Spleen (tissue), 11 donors: Measurements from ENCODE around the gene CST7. TPM values are rescaled to one million over a fixed set of nuclear protein-coding genes. Genes with fewer than 3 reads are reported as not detected.
"Not testable (repeated sequence)": the region's sequence is repeated elsewhere in the genome, so short reads cannot be mapped to it uniquely, and the experiment has no call there.

Source experiments
- DNase-seq: peaks from one replicate; pipeline ENCODE4 v3.0.0-alpha.2; 2020
- H3K27ac ChIP-seq, 8 donors: fragments of 200-600 bp; sonication (generic) in 7 of 8; 1 replicate in 4 of 8; 2 replicates in 4 of 8; pipeline versions ENCODE4 v1.5.0 to v1.8.0; 2016 to 2021; ENCODE audit warnings: inconsistent platforms in 4 of 8, mild to moderate bottlenecking in 4 of 8, moderate library complexity in 1 of 8
- H3K27me3 ChIP-seq, 7 donors: fragments of 200-600 bp; sonication (generic) in 6 of 7; replicated peaks in 1 of 7; 1 replicate in 4 of 7; 2 replicates in 3 of 7; pipeline versions ENCODE4 v1.5.0 to v1.8.0; 2016 to 2021; ENCODE audit warnings: inconsistent platforms in 3 of 7, mild to moderate bottlenecking in 1 of 7
- H3K36me3 ChIP-seq, 6 donors: fragments of 200-600 bp; sonication (generic) in 5 of 6; 1 replicate in 4 of 6; 2 replicates in 2 of 6; pipeline versions ENCODE4 v1.5.0 to v1.8.0; 2016 to 2021; ENCODE audit warnings: inconsistent platforms in 2 of 6
- H3K4me1 ChIP-seq, 6 donors: fragments of 200-600 bp; sonication (generic) in 5 of 6; 1 replicate in 3 of 6; 2 replicates in 3 of 6; pipeline versions ENCODE4 v1.5.0 to v1.8.0; 2016 to 2021; ENCODE audit warnings: inconsistent platforms in 3 of 6
- H3K4me3 ChIP-seq, 8 donors: fragments of 200-600 bp; sonication (generic) in 7 of 8; 1 replicate in 4 of 8; 2 replicates in 4 of 8; pipeline versions ENCODE4 v1.5.0 to v1.8.0; 2016 to 2021; ENCODE audit warnings: inconsistent platforms in 4 of 8, mild to moderate bottlenecking in 4 of 8, moderate library complexity in 2 of 8
- H3K9me3 ChIP-seq, 8 donors: fragments of 200-600 bp; sonication (generic) in 7 of 8; 1 replicate in 4 of 8; 2 replicates in 4 of 8; pipeline versions ENCODE4 v1.5.0 to v1.8.0; 2016 to 2021; ENCODE audit warnings: inconsistent platforms in 4 of 8
- POLR2A ChIP-seq, 3 donors: fragments of 450-650 bp; IDR thresholded peaks; one replicate each; pipeline ENCODE4 v1.5.1; 2017; ENCODE audit warnings: antibody characterized with exemption in 3 of 3, mild to moderate bottlenecking in 1 of 3
- POLR2AphosphoS5 ChIP-seq, 3 donors: sonication (generic); formaldehyde crosslinking; IDR thresholded peaks; one replicate each; pipeline ENCODE4 v1.5.1; 2017; ENCODE audit warnings: antibody characterized with exemption in 3 of 3
- WGBS, 5 donors: extraction: QIAGEN DNeasy Blood & Tissue Kit in 3 of 5; methylation state at CpG; one replicate each; pipeline versions ENCODE4 v1.1.5 to v1.1.7; 2013 to 2018; 5-methylcytosine and 5-hydroxymethylcytosine counted together
- intact Hi-C: fragments of 100-400 bp; cut with DNase I; formaldehyde crosslinking; loops from one replicate; pipeline ENCODE4 v1.15.0; 2023; ENCODE audit warnings: low total_unique reads
- polyA plus RNA-seq, 3 donors: library from polyadenylated mRNA; stranded (reverse); fragments of 200-250 nt; gene quantifications; one replicate each; pipeline ENCODE4 v1.2.1, GENCODE V29; 2013
- total RNA-seq, 7 donors: library from RNA; depleted of rRNA in 3 of 7; stranded (reverse); fragments of >200 nt in 3 of 7; fragmentation: NEBNext Ultra II Directional in 4 of 7; extraction: Animal tissue kit (Norgen Biotek cat#: 25700) in 4 of 7; gene quantifications; one replicate each; pipeline versions ENCODE4 v1.1.0 to v1.2.1, GENCODE V29; 2016 to 2021
- TF ChIP-seq, protein P1 (sequence below), 11 experiments: fragments of 200-600 bp in 7 of 11; fragments of 450-650 bp in 4 of 11; sonication (generic) in 4 of 11; IDR thresholded peaks in 8 of 11; conservative IDR thresholded peaks in 3 of 11; 1 replicate in 7 of 11; 2 replicates in 4 of 11; pipeline versions ENCODE4 v1.4.0 to v1.8.0; 2016 to 2021; ENCODE audit warnings: antibody characterized with exemption in 11 of 11, inconsistent platforms in 4 of 11, mild to moderate bottlenecking in 1 of 11
- donor health status: healthy with polysubstance abuse.
- donor health status: DM: no; HTN: no; CAD: no; lungs with moderate emphysema.
- donor health status: DM: no; HTN: no; CAD: no.
- donor health status: Bipolar disorder and iron deficiency.
- donor health status: healthy.
- donor health status: DM: no; HTN: no; CAD: no.
- donor health status: DM: yes; HTN: yes; CAD: no.

The CST7 gene
- total and polyA plus RNA-seq, 10 donors, result 23.1 to 298 (median 63.8) TPM

DNA sequence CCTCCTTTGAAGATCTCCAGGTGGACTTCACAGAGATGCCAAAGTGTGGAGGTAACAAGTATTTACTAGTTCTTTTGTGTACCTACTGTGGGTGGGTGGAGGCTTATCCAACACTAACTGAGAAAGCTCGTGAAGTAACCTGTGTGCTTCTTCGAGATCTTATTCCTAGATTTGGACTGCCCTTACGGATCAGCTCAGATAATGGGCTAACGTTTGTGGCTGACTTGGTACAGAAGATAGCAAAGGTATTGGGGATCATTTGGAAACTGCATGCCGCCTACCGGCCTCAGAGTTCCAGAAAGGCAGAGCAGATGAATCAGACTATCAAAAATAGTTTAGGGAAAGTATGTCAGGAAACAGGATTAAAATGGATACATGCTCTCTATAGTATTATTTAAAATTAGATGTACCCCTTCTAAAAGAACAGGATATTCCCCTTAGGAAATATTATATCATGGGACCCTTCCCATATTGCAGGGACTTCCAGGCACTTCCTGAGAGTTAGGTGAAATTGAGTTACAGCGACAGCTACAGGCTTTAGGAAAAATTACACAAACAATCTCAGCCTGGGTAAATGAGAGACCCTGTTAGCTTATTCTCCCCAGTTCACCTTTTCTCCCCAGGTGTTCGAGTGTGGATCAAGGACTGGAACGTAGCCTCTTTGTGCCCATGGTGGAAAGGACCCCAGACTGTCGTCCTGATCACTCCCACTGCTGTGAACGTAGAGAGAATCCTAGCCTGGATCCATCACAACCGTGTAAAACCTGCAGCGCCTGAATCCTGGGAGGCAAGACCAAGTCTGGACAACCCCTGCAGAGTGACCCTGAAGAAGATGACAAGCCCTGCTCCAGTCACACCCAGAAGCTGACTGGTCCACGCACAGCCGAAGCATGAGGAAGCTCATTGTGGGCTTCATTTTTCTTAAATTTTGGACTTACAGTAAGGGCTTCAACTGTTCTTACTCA, 18.1 kb upstream of the CST7 start:
- Histone ChIP-seq H3K4me3 (peak overlapping the region in 2 of 8 donors; percentile 4 to 39), H3K4me1 (peaks cover 0 to 34% (median 8%) of the 10 kb centered on the region in 6 donors), H3K27ac (peak overlapping the region in 7 of 8 donors; percentile 27 to 79 (median 64))
- WGBS, 5 donors, result 64 to 75% (median 72%) methylated on average over 13 to 15 of the region's 15 CpGs
- peak; percentile 65 for DNase-seq
- TF ChIP-seq, protein P1, sequence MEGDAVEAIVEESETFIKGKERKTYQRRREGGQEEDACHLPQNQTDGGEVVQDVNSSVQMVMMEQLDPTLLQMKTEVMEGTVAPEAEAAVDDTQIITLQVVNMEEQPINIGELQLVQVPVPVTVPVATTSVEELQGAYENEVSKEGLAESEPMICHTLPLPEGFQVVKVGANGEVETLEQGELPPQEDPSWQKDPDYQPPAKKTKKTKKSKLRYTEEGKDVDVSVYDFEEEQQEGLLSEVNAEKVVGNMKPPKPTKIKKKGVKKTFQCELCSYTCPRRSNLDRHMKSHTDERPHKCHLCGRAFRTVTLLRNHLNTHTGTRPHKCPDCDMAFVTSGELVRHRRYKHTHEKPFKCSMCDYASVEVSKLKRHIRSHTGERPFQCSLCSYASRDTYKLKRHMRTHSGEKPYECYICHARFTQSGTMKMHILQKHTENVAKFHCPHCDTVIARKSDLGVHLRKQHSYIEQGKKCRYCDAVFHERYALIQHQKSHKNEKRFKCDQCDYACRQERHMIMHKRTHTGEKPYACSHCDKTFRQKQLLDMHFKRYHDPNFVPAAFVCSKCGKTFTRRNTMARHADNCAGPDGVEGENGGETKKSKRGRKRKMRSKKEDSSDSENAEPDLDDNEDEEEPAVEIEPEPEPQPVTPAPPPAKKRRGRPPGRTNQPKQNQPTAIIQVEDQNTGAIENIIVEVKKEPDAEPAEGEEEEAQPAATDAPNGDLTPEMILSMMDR (IDR thresholded peaks at IDR 0.05 in 8 of 11, conservative IDR thresholded peaks at IDR 0.05 in 3 of 11), result peak in 8 of 11 experiments; percentile 11 to 41 (median 25)
- H3K36me3 ChIP-seq, H3K9me3 ChIP-seq, intact Hi-C loops, H3K27me3 ChIP-seq: not testable (repeated sequence)

DNA sequence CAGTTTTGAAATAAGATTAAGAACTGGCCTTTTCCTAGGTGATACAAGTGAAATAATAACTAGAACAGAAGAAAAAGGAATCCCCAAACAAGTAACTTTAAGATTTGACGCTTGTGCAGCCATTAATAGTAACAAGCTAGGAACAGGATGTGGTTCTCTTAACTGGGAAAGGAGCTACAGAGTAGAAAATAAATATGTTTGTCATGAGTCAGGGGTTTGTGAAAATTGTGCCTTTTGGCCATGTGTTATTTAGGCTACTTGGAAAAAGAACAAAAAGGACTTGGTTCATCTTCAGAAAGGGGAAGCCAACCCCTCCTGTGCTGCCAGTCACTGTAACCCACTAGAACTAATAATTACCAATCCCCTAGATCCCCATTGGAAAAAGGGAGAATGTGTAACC, 17.2 kb upstream of the CST7 start:
- 3 to 13% (median 10%) methylated on average over 1 of the region's 1 CpG for WGBS, 5 donors
- H3K36me3 ChIP-seq, DNase-seq, intact Hi-C loops, H3K9me3 ChIP-seq, H3K27me3 ChIP-seq, H3K4me3 ChIP-seq: not testable (repeated sequence)
- H3K27ac ChIP-seq, result peak overlapping the region in 4 of 8 donors; percentile 64 to 79 (median 72)
- H3K4me1 ChIP-seq, result peaks cover 0 to 34% (median 8%) of the 10 kb centered on the region in 6 donors

DNA sequence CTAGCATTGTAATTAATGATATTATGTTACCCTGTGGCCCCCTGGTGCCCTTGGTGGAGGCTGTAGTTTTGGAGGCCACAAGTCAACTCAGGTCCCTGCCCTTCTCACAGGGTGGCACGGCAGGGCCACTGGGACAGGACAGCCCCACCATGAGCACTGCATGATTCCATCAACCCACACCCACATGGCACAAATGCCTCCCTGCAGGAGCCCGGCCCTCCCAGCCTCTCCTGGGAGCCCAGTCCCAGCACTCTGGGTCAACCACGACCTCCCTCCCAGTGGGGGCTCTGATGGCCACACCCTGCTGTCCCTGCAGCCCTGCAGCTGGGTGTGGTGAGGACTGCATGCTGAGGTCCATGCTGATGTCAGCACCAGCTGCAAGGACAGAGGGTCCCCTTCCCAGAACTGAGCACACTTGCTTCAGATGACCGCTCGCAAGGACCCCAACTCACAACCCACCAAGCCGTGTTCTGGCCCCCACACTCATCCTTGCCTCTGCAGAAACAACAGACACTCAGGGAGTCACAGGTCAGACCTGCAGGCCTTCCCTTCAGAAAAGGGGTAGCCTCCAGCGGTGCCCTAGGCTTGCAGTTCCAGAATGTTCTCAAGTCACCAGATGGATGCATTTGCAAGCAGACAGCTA, 15.7 kb upstream of the CST7 start:
- Histone ChIP-seq H3K27me3 (no peaks in the 10 kb centered on the region), H3K27ac (no peak overlapping the region), H3K9me3 (peaks cover 0 to 10% (median 0%) of the 10 kb centered on the region in 8 donors), H3K4me1 (peaks cover 0 to 34% (median 8%) of the 10 kb centered on the region in 6 donors), H3K36me3 (no peaks in the 10 kb centered on the region), H3K4me3 (no peak overlapping the region)
- DNase-seq, result peak; percentile 71
- intact Hi-C loops, result no loop called here
- WGBS, 5 donors, result 71 to 96% (median 86%) methylated on average over 4 to 7 of the region's 7 CpGs
- TF ChIP-seq POLR2A (IDR thresholded peaks at IDR 0.05) (no peak), POLR2AphosphoS5 (IDR thresholded peaks at IDR 0.05) (no peak)
- TF ChIP-seq, protein P1 (IDR thresholded peaks at IDR 0.05 in 8 of 11, conservative IDR thresholded peaks at IDR 0.05 in 3 of 11), result no peak

DNA sequence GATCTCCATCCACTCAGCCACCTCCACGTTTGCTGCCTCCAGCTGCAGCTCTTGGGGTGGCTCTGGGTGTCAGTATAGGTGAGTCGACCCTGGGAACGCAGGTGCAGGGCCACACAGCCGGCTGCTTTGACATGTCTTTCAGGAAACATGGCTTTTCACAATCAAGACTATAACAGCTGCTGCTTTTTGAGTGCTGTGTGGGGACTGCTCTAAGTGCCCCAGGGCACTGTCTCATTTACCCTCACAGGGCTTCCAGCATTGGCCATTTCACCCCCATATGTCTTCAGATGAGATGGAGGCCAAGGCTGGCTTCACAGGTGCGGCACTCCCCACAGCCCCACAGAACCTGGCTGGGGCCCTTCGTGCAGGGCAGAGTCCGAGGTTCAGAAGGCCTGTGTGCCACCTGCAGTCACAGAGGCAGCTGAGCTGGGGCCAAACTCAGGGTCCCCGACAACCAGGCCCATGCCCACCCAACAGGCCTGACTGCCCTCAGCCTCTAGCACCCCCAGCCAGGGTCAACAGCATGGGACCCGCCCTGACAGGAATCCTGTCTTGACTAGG, 14.9 kb upstream of the CST7 start:
- H3K9me3 ChIP-seq, result peaks cover 0 to 10% (median 0%) of the 10 kb centered on the region in 8 donors
- peaks cover 0 to 34% (median 8%) of the 10 kb centered on the region in 6 donors for H3K4me1 ChIP-seq
- peak; percentile 70 for DNase-seq
- 74 to 83% (median 80%) methylated on average over 4 to 9 of the region's 9 CpGs for WGBS, 5 donors
- no peak overlapping the region for H3K4me3 ChIP-seq
- no peak for TF ChIP-seq POLR2A (IDR thresholded peaks at IDR 0.05)
- TF ChIP-seq POLR2AphosphoS5 (IDR thresholded peaks at IDR 0.05), result no peak
- TF ChIP-seq, protein P1 (IDR thresholded peaks at IDR 0.05 in 8 of 11, conservative IDR thresholded peaks at IDR 0.05 in 3 of 11), result no peak
- intact Hi-C loops, result no loop called here
- H3K27me3 ChIP-seq, result no peaks in the 10 kb centered on the region
- no peak overlapping the region for H3K27ac ChIP-seq
- H3K36me3 ChIP-seq, result no peaks in the 10 kb centered on the region
